Stimulated activated CD4-positive, alpha-beta T cell treated with anti-CD3 and anti-CD28 coated beads, Interleukin-15, amount 100 ng/mL, for 48 hours (primary cell): Measurements from ENCODE around the gene KANK4.

ENCODE experiments used
- DNase-seq, 2 donors: peaks; one replicate each; pipeline ENCODE4 v3.0.0-alpha.2; 2020; ENCODE audit warnings: low read depth in 2 of 2

The KANK4 gene

DNA sequence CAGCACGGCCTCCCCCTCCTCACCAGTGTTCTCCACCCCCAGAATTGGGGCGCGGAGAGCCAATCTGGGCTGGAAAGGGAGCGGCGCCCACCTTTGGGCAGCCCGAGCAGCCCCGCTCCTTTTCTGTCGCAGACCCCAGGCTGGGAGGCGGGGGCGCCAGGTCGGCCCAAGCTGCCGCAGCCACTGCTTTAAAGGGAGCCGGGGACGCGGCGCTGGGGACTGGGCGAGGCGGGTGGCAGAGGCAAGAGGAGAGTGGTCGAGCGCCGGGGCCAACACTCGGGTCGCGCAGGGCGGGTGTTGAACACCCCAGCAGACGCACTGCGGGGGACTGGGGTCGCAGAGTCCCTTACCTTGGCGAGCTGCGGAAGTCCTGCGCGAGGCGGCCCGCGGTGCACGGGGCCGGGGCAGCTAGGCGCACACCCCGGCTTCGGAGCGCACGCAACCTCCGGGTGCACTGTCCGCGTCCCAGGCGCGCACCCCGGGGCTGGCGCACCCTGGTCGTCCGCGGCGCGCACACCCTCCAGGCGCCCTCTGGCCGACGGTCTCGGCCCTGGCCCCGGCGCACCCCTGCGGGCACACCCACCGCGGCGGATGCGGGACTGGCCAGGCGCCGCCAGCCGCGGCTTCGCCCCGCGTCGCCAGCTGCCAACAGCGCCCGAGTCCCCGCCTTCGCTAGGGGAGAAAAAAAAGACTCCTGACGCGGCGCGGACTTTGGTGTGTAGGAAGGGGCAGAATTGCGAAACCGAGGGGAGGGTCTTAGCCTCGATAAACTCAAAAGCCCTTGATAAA is at the start of gene KANK4:
Gene KANK4, minus strand, starts transcription at position 679 of the 789 bp plus-strand sequence. CDS start 37,870 bp downstream, outside the sequence.
- no peak for DNase-seq

DNA sequence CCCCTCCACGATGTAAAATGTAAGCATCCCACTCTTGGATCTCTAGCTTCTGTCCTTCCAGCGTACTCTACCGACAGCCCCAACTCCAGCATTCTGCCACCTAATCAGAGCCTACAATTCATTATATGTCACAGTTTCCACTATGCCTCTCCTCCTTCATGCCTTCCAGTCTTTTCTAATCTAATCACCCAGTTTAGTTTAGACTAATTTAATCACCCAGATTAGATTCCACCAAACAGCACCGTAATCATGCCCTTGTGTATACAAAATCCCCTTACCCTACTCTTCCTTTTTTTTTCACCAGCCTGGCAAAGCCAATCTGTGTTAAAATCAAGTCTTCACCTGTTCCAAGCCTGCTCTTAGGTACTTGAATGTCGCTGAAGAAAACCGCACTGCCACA is 49.8 kb upstream of the KANK4 start:
- no peak for DNase-seq

DNA sequence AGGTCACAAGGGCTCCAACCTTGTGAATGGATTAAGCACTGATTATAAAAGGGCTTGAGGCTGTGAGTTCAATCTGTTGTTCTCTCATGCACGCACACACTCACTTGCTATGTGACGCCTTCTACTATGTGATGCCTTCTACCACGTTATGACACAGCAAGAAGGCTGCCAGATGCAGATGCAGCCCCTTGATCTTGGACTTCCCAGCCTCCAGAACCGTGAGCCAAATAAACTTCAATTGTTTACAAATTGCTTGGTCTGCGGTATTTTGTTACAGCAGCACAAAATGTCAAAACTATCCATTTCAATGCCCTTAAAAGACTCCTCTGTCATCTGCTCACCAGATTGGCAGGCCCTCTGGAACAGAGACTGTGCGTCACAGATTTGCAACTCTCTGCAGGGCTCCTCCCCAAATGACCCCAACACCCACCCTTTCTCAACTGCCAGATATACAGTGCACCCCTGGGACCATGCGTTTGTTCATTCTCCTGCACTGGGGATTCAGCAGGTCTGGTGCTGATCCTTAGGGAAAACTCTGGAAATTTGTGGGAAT is 47.8 kb upstream of the KANK4 start:
- no peak for DNase-seq

DNA sequence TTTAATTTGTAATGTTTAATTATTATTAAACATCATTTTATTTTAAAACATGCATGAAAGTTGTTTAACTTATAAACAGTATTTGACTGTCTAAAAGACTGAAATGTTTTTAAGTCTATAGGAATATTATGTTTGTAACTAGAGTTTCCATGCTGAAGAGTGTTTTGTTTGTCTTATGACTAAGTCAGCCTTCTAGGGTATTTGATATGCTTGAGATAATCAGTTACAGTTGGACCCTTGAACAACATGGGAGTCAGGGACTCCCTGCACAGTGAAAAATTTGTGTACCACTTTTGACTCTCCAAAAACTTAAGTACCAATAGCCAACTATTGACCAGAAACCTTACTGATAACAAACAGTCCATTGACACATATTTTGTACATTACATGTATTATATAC is 45.5 kb upstream of the KANK4 start:
- DNase-seq, result no peak

DNA sequence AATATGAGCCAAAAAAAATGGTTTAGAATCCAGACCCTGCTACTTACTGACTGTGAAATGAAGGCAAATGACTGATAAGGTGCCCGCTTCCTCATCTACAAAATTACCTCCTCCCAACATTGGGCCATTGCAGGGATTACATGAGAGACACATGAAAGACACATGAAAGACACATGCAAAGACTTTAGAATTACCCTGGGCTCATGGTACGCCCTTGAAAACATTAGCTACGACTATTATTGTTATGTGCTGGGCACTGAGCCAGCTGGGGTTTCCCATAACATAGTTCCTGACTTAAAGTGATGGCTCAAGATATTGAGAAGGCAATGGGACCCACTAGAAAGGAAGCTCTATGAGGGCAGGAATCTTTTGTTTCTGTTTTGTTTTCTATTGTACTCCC is 43.7 kb upstream of the KANK4 start:
- no peak for DNase-seq

DNA sequence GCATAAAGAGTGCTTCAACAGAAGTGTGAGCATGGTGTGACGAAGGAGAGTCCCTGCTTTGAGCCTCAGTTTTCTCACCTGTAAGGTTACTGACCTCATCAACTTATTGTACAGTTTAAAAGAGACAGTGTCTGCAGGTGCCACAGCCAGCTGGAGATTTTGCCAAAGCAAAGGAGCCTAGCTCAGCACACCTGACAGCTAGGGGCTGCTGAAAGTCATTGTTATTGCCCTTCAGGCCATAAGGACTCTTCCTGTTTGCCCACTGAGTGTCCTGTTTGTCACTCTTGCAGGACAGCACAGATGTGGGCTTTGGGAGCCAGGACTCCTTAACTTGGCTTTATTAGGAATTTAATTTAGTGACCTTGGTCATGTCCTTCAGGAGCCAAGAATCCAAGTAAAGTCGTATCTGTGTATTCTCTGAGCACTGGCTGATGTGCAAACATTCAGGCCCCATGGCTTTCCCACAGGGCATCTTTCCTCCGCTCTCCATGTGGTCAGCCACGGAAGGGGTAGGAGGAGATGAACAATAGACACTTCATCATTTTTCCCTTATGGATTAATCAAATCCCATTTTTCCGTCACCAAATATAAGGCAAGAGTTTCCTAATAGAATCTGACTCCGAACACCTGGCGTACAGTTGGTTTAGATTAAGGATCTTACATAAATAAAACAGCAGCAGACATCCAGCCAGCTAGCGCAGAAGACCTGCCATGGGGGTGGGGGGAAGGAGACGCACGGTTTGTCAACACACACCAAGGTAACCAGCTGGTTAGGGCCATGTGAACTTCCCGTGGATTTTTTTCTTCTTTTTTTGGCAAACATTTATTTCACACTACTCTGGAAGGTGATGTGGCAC is 43.1 kb upstream of the KANK4 start:
- no peak for DNase-seq

DNA sequence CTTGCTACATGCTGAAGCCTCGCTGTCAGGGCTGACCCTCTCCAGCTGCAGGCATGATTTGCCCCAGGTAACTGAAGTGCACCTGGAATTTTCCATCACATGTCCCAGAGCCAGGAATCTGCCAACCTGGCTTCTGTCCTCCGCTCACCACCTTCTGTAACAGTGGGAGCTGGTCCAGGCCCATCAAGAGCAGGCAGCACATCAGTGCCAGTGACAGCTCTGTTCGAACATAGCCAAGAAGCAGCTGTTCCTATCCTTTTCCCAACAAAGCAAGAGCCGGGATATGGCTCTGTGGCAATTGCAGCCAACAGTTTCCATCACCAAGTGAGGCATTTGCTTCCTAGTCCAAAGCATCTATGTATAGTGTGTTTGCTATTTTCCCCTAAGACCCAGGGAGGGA is 42.2 kb upstream of the KANK4 start:
- no peak for DNase-seq

DNA sequence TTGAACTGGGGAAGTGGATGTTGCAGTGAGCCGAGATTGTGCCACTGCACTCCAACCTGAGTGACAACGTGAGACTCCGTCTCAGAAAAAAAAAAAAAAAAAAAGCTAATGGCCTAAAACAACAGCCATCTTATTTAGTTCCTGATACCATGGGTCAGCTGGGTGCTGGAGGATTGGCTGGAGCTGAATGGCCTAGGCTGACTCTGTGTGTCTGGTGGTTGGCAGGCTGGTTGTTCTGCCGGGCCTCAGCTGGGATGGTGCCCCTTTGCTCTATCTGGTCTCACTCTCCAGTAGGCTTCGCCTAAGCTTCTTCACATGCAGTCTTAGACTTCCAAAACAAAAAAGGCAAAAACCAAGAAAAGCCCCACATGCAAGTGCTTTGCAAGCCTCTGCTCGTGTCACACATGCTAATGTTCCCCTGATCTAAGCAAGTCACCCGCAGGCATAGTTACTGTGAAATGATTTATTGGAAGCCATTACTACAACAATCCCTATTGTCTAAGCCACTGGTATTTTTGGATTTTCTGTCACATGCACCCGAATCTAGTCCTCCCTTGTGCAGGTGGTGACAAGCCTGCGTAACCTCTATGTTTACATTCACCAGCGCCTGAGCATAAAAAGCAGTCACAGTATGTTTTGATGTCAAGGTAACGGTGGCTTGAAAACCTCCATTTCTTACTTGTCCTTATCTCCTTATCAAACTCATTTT is 39.6 kb upstream of the KANK4 start:
- DNase-seq, result no peak

DNA sequence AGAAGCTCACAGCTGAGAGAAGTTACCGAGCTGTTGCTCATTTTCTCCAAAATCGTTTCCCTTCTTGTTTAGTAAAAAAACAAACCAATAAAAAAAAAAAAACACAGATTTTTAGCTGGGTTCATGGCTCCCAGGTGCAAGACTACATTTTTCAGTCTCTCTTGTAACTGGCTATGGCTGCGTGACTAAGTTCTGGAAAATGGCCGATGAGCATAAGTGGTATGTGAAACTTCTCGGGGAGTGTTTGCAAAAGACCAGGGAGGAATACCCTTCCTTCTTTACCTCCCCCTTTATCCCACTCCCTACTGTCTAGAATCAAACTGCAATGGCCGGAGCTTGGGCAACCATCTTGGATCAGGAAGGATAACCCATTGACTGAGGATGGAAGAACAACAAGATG is 38.7 kb upstream of the KANK4 start:
- DNase-seq, result no peak

DNA sequence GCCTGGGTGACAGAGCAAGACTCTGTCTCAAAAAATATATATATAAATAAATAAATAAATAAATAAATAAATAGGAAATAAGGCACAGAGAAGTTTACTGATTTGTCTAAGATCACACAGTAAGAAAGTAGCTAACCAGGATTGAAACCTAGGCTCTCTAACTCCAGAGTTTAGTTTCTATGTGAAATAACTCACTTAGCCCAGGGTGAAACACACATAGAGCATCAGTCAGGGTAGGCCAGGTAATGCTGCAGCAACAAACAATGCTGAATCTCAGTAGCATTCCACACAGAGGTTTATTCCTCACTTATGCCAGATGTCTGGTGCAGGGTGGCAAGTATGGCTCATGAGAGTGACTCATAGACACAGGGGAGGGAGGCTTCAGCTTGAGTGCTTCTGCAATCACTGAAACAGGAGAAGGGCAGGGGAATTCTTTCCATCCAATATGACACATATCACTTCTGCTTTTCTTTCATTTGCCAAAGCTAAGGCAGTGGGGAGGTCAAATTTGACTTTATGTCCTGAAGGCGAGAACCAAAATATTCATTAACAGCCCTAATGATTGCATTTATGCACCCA is 37.1 kb upstream of the KANK4 start:
- DNase-seq, result no peak

DNA sequence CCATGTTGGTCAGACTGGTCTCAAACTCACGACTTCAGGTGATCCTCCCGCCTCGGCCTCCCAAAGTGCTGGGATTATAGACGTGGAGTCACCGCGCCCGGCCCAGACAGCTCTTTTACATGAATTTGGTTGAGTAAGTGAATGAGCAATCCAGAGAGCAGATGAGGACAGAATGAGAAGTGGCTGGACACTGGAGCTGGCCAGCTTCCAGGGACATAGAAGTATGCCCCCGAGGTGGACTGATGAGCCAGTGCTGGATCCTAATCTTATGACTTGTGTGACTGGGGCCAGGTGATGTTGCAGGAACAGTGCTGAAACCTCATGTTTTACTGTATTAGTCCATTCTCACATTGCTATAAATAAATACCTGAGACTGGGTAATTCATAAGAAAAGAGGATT is 35.9 kb upstream of the KANK4 start:
- no peak for DNase-seq

DNA sequence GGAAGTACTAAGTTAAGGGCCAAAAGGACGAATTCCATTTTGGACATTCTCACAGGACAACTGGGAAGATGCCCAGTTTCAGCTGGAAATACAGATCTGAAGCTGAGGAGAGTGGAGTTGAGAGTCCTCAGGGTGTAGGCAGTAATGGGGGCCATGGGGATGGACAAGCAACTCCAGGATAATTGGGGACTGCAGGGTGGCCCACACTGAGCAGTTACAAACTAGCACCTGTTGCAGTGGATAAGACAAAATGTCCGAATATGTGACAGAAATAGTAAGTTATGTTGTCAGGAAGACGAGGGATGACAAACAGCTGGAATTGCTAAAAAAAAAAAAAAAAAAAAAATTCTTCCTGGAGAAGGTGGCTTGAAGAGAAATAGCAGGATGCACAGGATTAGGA is 34.6 kb upstream of the KANK4 start:
- no peak for DNase-seq

DNA sequence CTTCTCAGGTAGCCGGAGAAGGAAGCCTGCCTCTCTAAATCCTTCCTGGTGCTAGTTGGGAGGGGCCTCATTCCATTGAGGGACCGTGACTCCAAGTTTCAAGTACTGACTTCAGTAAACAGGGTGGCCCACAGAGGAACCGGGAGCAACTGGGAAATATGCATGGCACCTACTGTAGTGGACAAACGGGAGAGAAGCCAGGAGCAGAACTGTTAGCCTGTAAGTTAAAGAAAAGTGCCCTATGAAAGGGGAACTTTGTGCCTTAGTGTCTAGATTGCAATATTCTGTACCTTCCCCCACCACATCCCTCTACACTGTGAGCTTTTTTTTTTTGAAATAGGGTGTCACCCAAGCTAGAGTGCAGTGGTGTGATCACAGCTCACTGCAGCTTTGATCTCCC is 33.2 kb upstream of the KANK4 start:
- no peak for DNase-seq

DNA sequence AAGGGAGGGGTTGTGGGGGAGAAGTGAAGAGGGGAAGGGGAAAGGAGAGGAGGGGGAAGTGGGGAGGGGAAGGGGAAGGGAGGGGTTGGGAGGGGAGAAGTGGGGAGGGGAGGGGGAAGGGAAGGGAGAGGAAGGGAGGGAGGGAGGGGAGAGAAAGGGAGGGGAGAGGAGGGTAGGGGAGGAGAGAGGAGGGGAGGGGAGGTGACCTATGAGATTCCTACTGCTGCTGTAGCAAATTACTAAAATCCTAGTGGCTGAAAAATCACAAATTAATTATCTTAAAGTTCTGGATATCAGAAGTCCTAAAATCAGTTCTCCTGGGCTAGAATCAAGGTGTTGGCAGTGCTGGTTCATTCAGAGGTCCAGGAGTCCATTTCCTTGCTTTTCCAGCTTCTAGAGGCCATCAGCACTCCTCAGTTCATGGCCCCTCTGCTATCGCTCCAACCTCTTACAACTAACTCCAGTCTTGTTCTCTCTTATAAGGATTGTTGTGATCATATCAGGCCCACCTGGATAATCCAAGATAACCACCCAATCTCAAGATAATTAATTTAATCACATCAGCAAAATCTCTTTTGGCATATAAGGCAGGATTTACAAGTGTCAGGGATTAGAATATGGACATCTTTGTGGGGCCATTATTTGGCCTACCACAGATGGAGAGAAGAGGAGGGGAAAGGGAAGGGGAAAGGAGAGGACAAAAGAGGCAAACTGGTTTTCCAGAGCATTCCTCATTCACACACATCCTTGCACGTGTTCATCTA is 30.4 kb upstream of the KANK4 start:
- no peak for DNase-seq

DNA sequence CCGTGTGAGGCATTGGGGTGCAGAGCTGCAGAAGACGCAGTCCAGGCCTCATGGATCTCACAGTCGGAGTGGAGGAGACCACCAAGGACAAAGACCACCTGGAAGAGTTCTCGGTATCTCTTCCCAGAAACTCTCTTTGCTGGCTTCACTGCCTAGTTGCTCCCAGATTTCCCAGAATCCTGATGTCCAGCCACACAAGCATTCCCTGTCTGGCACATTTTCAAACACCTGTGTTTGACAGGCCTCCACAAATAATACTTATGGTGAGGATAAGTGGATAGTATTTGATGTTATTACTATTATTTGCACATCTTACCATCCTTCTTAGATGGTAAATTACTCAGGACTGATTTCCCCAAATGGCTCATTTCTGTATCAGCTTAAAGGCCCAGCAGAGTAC is 27.7 kb upstream of the KANK4 start:
- DNase-seq, result no peak

DNA sequence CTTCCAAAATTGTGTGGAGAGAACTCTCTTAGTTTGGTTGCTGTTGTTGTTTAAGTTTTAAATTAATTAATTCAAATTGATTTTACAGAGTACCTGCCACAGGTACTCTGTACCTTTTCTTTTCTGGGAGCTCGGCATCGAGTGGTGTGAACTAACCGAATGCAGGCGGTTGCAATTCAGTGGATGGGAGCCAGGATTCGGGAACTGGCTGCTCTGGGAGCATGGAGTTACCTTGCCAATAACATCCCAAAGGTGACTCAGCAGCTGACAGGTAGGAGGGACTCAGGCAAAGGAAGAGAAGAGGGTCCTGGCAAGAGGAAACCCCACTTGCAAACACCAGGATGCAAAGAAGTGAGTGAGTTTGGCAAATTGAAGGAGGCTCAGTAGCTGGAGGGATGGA is 24.7 kb upstream of the KANK4 start:
- DNase-seq, result no peak

DNA sequence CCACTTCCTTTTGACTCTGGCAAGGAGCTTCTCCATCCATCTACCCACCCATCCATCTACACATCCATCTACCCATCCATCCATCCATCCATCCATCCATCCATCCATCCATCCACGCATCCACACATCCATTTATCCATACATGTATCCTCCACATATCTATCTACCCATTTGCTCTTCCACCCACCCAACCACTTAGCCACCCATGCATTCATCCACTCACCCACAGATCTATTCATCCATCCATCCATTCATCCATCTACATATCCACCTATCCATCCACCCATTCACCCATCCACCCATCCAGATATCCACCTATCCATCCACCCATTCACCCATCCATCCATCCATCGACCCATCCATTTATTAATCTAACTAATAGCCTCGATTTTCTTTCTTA is 23.0 kb upstream of the KANK4 start:
- no peak for DNase-seq

DNA sequence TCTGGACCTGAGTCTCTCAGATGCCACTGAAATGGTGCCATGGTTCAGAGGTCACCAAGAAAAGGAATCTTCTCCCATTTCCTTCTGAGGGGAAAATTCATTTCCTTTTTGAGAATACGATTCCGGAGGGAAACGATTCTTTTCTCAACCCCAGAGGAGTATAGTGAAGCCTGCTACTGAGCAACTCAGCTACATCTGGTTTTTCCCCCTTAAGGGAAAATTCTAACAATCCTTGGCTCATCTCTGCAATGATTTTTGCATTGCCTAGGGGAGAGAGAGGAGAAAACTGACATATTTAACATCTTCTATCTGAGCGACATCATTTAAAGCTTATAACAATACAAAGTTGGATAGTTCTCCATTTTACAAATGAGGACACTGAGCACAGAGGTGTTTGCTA is 22.4 kb upstream of the KANK4 start:
- DNase-seq, result no peak

DNA sequence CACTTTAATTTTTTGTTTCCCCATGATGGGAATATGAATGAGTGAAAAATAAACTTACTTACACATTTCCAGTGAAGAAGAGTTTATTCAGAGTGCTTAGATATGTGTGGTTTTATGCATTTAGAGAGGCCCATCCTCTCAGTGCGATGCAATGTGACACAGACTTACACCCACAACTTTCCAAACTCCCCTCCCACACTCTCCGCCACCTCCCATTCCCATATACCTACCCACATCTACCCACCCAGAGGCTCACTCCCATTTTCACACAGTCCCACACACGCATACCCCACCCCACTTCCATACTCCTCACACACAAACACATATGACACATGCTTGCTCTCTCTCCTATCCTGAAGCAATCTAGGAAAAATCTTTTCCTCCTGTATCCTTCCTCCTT is 21.9 kb upstream of the KANK4 start:
- no peak for DNase-seq

DNA sequence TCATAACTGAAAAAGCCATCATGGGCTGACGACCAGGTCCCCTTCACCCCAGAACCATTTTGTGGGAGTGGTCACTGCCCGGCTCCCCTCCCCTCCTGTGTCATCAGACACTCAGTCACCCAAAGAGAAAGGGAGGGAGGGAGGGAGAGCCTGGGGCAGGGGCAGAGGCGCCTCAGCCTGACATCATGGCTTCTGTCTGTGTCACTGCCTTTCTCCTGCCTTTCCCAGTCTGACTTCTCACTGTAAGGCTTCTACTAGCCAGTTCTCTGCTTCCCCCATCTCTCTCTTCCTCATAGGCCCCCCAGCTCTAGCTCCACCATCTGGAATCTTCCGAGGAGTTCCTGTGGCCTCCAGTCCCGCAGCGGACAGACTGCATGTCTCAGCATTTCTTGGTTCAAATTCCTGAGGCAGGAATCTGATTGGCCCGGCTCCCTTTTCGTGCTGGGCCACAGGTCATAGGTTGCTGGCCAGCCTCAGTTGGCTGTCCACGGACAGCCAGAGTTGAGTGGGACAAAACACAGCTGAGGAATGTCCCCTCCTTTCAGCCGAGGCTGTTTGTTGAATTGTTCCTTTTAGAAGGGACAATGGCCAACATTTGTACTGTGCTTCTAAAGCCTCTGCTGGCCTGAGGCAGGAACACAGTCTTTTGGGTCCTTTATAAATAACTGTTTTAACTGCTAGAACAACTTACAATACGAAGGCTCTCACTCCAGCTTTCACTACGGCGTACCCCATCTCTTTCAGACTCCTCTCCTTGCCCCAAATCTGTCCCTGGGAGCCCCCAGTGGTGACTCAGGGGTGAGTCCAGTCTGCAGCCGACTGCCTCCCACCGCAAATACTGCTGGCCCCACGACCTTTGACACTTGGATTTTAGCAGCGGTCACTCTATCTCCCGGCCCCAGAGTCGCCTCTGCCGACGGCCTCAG is 18.7 kb upstream of the KANK4 start:
- DNase-seq, result no peak
